ENCODE measurements around the gene STX1A.

STX1A gene

GRCh38 chr7:73742338-73742752 lies 22.9 kb upstream of the STX1A start:
- Histone ChIP-seq H3K9ac (ENCODE audit: low read depth, low read length) (peak overlapping the region; percentile 84), H3K36me3 (ENCODE audit: insufficient read depth, low read depth, low read length) (peaks cover 5% of the 10 kb centered on the region), H3K27me3 (ENCODE audit: insufficient read depth, low read length) (peaks cover 13% of the 10 kb centered on the region; the same call in 1 of the 2 replicates), H3K27ac (ENCODE audit: low read length) (peak overlapping the region; percentile 68), H3K9me3 (ENCODE audit: insufficient read depth, low read depth, low read length) (no peaks in the 10 kb centered on the region), H3K4me1 (ENCODE audit: insufficient read depth, low read length) (peaks cover 25% of the 10 kb centered on the region; the same call in 1 of the 2 replicates), H3K4me3 (ENCODE audit: low read length) (peak overlapping the region; percentile 55; the same call in 1 of the 2 replicates)

GRCh38 chr7:73741600-73741999 lies 22.1 kb upstream of the STX1A start:
- H3K27me3 ChIP-seq (ENCODE audit: insufficient read depth, low read length), result peaks cover 13% of the 10 kb centered on the region; the same call in 1 of the 2 replicates
- no peaks in the 10 kb centered on the region for H3K9me3 ChIP-seq (ENCODE audit: insufficient read depth, low read depth, low read length)
- H3K27ac ChIP-seq (ENCODE audit: low read length), result no peak overlapping the region
- H3K4me1 ChIP-seq (ENCODE audit: insufficient read depth, low read length), result peaks cover 25% of the 10 kb centered on the region; the same call in 1 of the 2 replicates
- H3K4me3 ChIP-seq (ENCODE audit: low read length), result no peak overlapping the region
- peak overlapping the region; percentile 84; the same call in 1 of the 2 replicates for H3K9ac ChIP-seq (ENCODE audit: low read depth, low read length)
- peaks cover 12% of the 10 kb centered on the region for H3K36me3 ChIP-seq (ENCODE audit: insufficient read depth, low read depth, low read length)

- no peaks in the 10 kb centered on the region for H3K9me3 ChIP-seq (ENCODE audit: insufficient read depth, low read depth, low read length)
- H3K27ac ChIP-seq (ENCODE audit: low read length), result no peak overlapping the region
- H3K9ac ChIP-seq (ENCODE audit: low read depth, low read length), result no peak overlapping the region
- H3K4me3 ChIP-seq (ENCODE audit: low read length), result no peak overlapping the region
- peaks cover 13% of the 10 kb centered on the region; the same call in 1 of the 2 replicates for H3K27me3 ChIP-seq (ENCODE audit: insufficient read depth, low read length)
- peaks cover 19% of the 10 kb centered on the region for H3K36me3 ChIP-seq (ENCODE audit: insufficient read depth, low read depth, low read length)
- peaks cover 25% of the 10 kb centered on the region; the same call in 1 of the 2 replicates for H3K4me1 ChIP-seq (ENCODE audit: insufficient read depth, low read length)
These were observed 21.3 kb upstream of the STX1A start for GRCh38 chr7:73740771-73741170.

GRCh38 chr7:73740212-73740611 lies 20.7 kb upstream of the STX1A start:
- Histone ChIP-seq H3K9me3 (ENCODE audit: insufficient read depth, low read depth, low read length) (no peaks in the 10 kb centered on the region), H3K9ac (ENCODE audit: low read depth, low read length) (no peak overlapping the region), H3K4me1 (ENCODE audit: insufficient read depth, low read length) (peaks cover 25% of the 10 kb centered on the region; the same call in 1 of the 2 replicates), H3K4me3 (ENCODE audit: low read length) (no peak overlapping the region), H3K27me3 (ENCODE audit: insufficient read depth, low read length) (peaks cover 13% of the 10 kb centered on the region; the same call in 1 of the 2 replicates), H3K36me3 (ENCODE audit: insufficient read depth, low read depth, low read length) (peaks cover 21% of the 10 kb centered on the region), H3K27ac (ENCODE audit: low read length) (no peak overlapping the region)

- Histone ChIP-seq H3K27ac (ENCODE audit: low read length) (peak overlapping the region; percentile 53), H3K36me3 (ENCODE audit: insufficient read depth, low read depth, low read length) (peaks cover 21% of the 10 kb centered on the region), H3K4me1 (ENCODE audit: insufficient read depth, low read length) (peaks cover 25% of the 10 kb centered on the region; the same call in 1 of the 2 replicates), H3K27me3 (ENCODE audit: insufficient read depth, low read length) (peaks cover 13% of the 10 kb centered on the region; the same call in 1 of the 2 replicates), H3K9me3 (ENCODE audit: insufficient read depth, low read depth, low read length) (no peaks in the 10 kb centered on the region), H3K9ac (ENCODE audit: low read depth, low read length) (peak overlapping the region; percentile 90), H3K4me3 (ENCODE audit: low read length) (peak overlapping the region; percentile 81)
These were observed 19.9 kb upstream of the STX1A start for GRCh38 chr7:73739387-73739767.

GRCh38 chr7:73738612-73739386 lies 19.3 kb upstream of the STX1A start, which contains the start of gene ABHD11:
TSS of gene ABHD11 (minus strand) at chr7:73738802. CDS start at chr7:73738770, 32 bp downstream.
- no peaks in the 10 kb centered on the region for H3K9me3 ChIP-seq (ENCODE audit: insufficient read depth, low read depth, low read length)
- peak within 1 kb of the TSS; percentile 90 for H3K9ac ChIP-seq (ENCODE audit: low read depth, low read length)
- H3K4me3 ChIP-seq (ENCODE audit: low read length), result peak within 1 kb of the TSS; percentile 91
- peaks cover 25% of the 10 kb centered on the region; the same call in 1 of the 2 replicates for H3K4me1 ChIP-seq (ENCODE audit: insufficient read depth, low read length)
- peaks cover 13% of the 10 kb centered on the region; the same call in 1 of the 2 replicates for H3K27me3 ChIP-seq (ENCODE audit: insufficient read depth, low read length)
- H3K36me3 ChIP-seq (ENCODE audit: insufficient read depth, low read depth, low read length), result peaks cover 21% of the 10 kb centered on the region
- H3K27ac ChIP-seq (ENCODE audit: low read length), result peak within 1 kb of the TSS; percentile 53

- Histone ChIP-seq H3K4me1 (ENCODE audit: insufficient read depth, low read length) (peaks cover 20% of the 10 kb centered on the region; the same call in 1 of the 2 replicates), H3K27ac (ENCODE audit: low read length) (peak overlapping the region; percentile 25), H3K9me3 (ENCODE audit: insufficient read depth, low read depth, low read length) (no peaks in the 10 kb centered on the region)
These were observed 18.7 kb upstream of the STX1A start for GRCh38 chr7:73738220-73738611.

GRCh38 chr7:73737491-73738219 lies 18.2 kb upstream of the STX1A start:
- Histone ChIP-seq H3K4me3 (ENCODE audit: low read length) (peak overlapping the region; percentile 91), H3K36me3 (ENCODE audit: insufficient read depth, low read depth, low read length) (peaks cover 21% of the 10 kb centered on the region), H3K9me3 (ENCODE audit: insufficient read depth, low read depth, low read length) (no peaks in the 10 kb centered on the region), H3K4me1 (ENCODE audit: insufficient read depth, low read length) (peaks cover 18% of the 10 kb centered on the region; the same call in 1 of the 2 replicates), H3K27ac (ENCODE audit: low read length) (no peak overlapping the region), H3K27me3 (ENCODE audit: insufficient read depth, low read length) (peaks cover 13% of the 10 kb centered on the region; the same call in 1 of the 2 replicates), H3K9ac (ENCODE audit: low read depth, low read length) (peak overlapping the region; percentile 85; the same call in 1 of the 2 replicates)

More at GRCh38 chr7:73738220-73738611, 18.7 kb upstream of the STX1A start:
- peaks cover 13% of the 10 kb centered on the region; the same call in 1 of the 2 replicates for H3K27me3 ChIP-seq (ENCODE audit: insufficient read depth, low read length)
- H3K36me3 ChIP-seq (ENCODE audit: insufficient read depth, low read depth, low read length), result peaks cover 21% of the 10 kb centered on the region
- peak overlapping the region; percentile 85; the same call in 1 of the 2 replicates for H3K9ac ChIP-seq (ENCODE audit: low read depth, low read length)
- peak overlapping the region; percentile 91 for H3K4me3 ChIP-seq (ENCODE audit: low read length)

GRCh38 chr7:73736885-73737284 lies 17.4 kb upstream of the STX1A start:
- Histone ChIP-seq H3K9me3 (ENCODE audit: insufficient read depth, low read depth, low read length) (no peaks in the 10 kb centered on the region), H3K4me3 (ENCODE audit: low read length) (no peak overlapping the region), H3K27me3 (ENCODE audit: insufficient read depth, low read length) (peaks cover 13% of the 10 kb centered on the region; the same call in 1 of the 2 replicates), H3K27ac (ENCODE audit: low read length) (no peak overlapping the region), H3K36me3 (ENCODE audit: insufficient read depth, low read depth, low read length) (peaks cover 21% of the 10 kb centered on the region), H3K4me1 (ENCODE audit: insufficient read depth, low read length) (peaks cover 12% of the 10 kb centered on the region; the same call in 1 of the 2 replicates), H3K9ac (ENCODE audit: low read depth, low read length) (no peak overlapping the region)

- H3K4me1 ChIP-seq (ENCODE audit: insufficient read depth, low read length), result peaks cover 2% of the 10 kb centered on the region; the same call in 1 of the 2 replicates
- H3K4me3 ChIP-seq (ENCODE audit: low read length), result no peak overlapping the region
- H3K9me3 ChIP-seq (ENCODE audit: insufficient read depth, low read depth, low read length), result no peaks in the 10 kb centered on the region
- peaks cover 21% of the 10 kb centered on the region for H3K36me3 ChIP-seq (ENCODE audit: insufficient read depth, low read depth, low read length)
- no peak overlapping the region for H3K27ac ChIP-seq (ENCODE audit: low read length)
- peaks cover 9% of the 10 kb centered on the region; the same call in 1 of the 2 replicates for H3K27me3 ChIP-seq (ENCODE audit: insufficient read depth, low read length)
- no peak overlapping the region for H3K9ac ChIP-seq (ENCODE audit: low read depth, low read length)
These were observed 16.0 kb upstream of the STX1A start for GRCh38 chr7:73735528-73735905.
